DMS114 treated with DMSO at 0.1 percent for 48 hours (cell line): ENCODE results near the gene DTNBP1.

Experiments
- DNase-seq: peaks from one replicate; lab custom pipeline; 2025; ENCODE audit not compliant: unreplicated experiment; lab: John Stamatoyannopoulos, UW

Gene DTNBP1

GRCh38 chr6:15487262-15487661 is 175.6 kb downstream of the DTNBP1 start:
- no peak for DNase-seq

GRCh38 chr6:15485936-15486335 is 176.9 kb downstream of the DTNBP1 start:
- DNase-seq = no peak

GRCh38 chr6:15484821-15485220 is 178.0 kb downstream of the DTNBP1 start:
- DNase-seq = no peak

- no peak for DNase-seq
Observed at GRCh38 chr6:15484140-15484539, 178.7 kb downstream of the DTNBP1 start.

- no peak for DNase-seq
Observed at GRCh38 chr6:15483060-15483459, 179.8 kb downstream of the DTNBP1 start.

- DNase-seq = no peak
Observed at GRCh38 chr6:15481390-15482291, 181.2 kb downstream of the DTNBP1 start.

GRCh38 chr6:15480525-15480924 is 182.3 kb downstream of the DTNBP1 start:
- no peak for DNase-seq

GRCh38 chr6:15479761-15480160 is 183.1 kb downstream of the DTNBP1 start:
- no peak for DNase-seq

- DNase-seq = no peak
Observed at GRCh38 chr6:15477746-15478145, 185.1 kb downstream of the DTNBP1 start.

GRCh38 chr6:15476631-15477380 is 186.0 kb downstream of the DTNBP1 start:
- no peak for DNase-seq

GRCh38 chr6:15475872-15476271 is 187.0 kb downstream of the DTNBP1 start:
- DNase-seq = no peak

GRCh38 chr6:15475261-15475660 is 187.6 kb downstream of the DTNBP1 start:
- no peak for DNase-seq

GRCh38 chr6:15474196-15474595 is 188.6 kb downstream of the DTNBP1 start:
- no peak for DNase-seq

GRCh38 chr6:15473741-15474161 is 189.1 kb downstream of the DTNBP1 start:
- no peak for DNase-seq

GRCh38 chr6:15473174-15473573 is 189.7 kb downstream of the DTNBP1 start:
- DNase-seq = no peak
